Measurements from ENCODE around the gene TIAM1.

TIAM1 gene

DNA sequence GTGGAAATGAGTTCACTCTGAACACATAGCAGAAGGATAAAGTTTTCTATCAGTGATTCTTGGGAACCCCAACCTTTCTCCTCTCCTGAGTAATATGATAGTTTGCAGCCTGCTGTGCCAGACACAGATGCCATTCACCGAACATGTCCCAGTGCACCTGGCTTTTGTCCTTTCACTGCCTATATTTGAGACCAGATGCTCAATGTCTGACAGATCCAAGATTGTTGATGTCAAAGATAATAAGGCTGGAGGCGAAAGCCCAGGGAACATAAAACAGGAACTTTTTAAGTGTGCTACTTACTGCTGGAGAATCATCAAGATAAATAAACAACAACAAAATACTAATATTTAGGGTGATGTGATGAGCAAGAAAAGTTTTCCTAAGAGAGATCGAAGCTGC lies 139.3 kb downstream of the TIAM1 start:
- H3K4me1 Mint-ChIP-seq, result peaks cover 9% of the 10 kb centered on the region
- no peaks in the 10 kb centered on the region for H3K36me3 Mint-ChIP-seq
- H3K9me3 Mint-ChIP-seq, result no peaks in the 10 kb centered on the region
- no peak overlapping the region for H3K4me3 Mint-ChIP-seq
- no peak overlapping the region for H3K27ac Mint-ChIP-seq
- no peak for ATAC-seq
- H3K27me3 Mint-ChIP-seq, result no peaks in the 10 kb centered on the region

DNA sequence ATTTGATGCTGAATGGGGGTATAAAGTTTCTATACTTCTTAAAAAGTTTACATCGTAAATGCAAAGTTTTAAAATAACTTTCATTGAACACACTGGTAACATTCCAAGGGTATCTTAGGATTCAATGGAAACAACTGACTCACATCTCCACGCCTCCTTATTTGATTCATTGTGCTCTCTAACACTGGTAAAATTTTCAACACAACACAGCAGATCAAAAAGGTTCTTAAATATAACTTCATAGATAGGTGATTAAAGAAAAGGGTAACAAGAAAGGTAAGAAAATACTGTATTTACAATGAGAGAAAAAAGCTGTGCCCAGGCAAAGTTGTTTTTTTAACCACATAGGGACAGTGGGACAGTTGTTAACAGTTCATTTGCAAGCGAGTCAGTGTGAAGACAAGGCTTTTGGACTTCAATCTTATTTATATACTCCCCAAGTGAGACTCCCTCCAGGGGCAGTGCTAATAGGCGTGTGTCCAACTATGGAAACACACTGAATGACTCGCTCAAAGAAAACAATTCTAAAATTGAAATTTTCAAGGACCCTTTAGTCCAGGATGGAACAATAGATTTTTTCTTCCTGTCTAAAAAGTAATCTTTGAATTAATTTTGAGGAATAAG lies 140.5 kb downstream of the TIAM1 start:
- Mint-ChIP-seq H3K9me3 (no peaks in the 10 kb centered on the region), H3K27ac (no peak overlapping the region), H3K4me1 (peaks cover 9% of the 10 kb centered on the region), H3K4me3 (no peak overlapping the region), H3K36me3 (no peaks in the 10 kb centered on the region), H3K27me3 (no peaks in the 10 kb centered on the region)
- no peak for ATAC-seq

DNA sequence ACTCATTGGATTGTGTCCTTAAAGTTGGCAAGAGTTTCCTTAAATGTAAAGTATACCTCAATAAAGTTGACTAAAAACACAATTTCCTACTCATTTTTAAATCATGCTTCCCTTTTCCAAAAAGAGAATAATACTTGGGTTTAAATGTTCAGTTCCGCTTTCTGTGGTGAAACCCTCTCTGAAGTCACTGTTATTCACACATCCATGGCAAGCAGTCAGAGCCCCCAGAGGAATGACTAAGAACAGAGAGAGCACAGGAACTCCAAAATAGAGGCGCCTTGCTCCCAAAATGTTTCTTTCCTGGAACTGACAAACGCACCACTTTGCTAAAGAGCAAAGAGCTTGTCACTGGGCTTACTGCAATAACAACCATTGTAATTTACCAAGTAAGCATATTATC lies 142.5 kb downstream of the TIAM1 start:
- Mint-ChIP-seq H3K4me3 (no peak overlapping the region), H3K9me3 (no peaks in the 10 kb centered on the region), H3K36me3 (no peaks in the 10 kb centered on the region), H3K27me3 (no peaks in the 10 kb centered on the region), H3K27ac (peak overlapping the region; percentile 24), H3K4me1 (peaks cover 9% of the 10 kb centered on the region)
- peak; percentile 80 for ATAC-seq

DNA sequence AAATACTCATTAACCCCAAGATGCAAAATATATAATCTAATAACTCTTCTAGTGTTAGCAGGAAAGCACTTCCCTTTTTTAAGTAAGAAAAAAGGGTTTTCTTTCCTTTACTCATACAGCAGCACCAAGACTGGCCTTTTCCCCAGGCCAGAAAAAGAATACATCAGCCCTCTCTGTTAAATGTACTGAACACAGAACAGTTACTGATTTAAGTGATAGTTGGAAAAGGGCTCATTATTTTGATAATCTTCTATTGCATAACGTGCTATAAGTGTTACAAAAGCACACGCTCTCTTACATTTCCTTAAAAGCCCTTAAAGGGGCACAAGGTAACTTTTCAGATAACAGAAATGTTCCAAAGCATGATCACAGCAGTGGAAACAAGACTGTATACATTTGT lies 142.9 kb downstream of the TIAM1 start:
- Mint-ChIP-seq H3K36me3 (no peaks in the 10 kb centered on the region), H3K4me3 (no peak overlapping the region), H3K27me3 (no peaks in the 10 kb centered on the region), H3K27ac (peak overlapping the region; percentile 24), H3K9me3 (no peaks in the 10 kb centered on the region), H3K4me1 (peaks cover 9% of the 10 kb centered on the region)
- ATAC-seq, result no peak

DNA sequence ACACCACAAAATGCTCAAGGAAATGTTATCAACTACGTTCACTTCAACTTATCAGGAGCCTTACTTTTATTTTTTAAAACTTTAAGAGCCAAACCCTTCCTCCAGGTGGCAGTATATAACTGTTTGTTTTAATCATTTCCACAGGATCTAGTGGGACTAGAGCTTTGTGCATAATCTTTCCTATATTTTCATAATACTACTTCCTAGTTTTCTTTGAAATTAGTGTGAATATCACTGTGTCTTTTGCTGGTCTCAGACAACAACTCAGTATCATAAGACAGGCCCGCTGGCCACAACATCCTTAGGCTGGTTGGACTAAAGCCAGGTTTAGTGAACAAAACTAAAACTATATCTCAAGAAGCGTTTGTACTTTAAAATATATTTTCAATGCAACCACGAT lies 145.5 kb downstream of the TIAM1 start:
- H3K27ac Mint-ChIP-seq, result no peak overlapping the region
- H3K27me3 Mint-ChIP-seq, result no peaks in the 10 kb centered on the region
- H3K4me1 Mint-ChIP-seq, result peaks cover 19% of the 10 kb centered on the region
- no peaks in the 10 kb centered on the region for H3K9me3 Mint-ChIP-seq
- no peaks in the 10 kb centered on the region for H3K36me3 Mint-ChIP-seq
- ATAC-seq, result no peak
- no peak overlapping the region for H3K4me3 Mint-ChIP-seq

DNA sequence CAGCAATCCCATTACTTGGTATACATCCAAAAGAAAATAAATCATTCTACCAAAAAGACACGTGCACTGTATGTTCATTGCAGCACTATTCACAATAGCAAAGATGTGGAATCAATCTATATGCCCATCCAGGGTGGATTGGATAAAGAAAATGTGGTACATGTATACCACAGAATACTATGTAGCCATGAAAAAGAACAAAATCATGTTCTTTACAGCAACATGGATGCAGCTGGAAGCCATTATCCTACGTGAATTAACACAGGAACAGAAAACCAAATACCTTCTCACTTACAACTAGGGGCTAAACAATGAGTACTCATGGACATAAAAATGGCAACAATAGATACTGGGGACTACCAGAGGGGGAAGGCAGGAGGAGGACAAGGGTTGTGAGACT lies 147.3 kb downstream of the TIAM1 start:
- no peaks in the 10 kb centered on the region for H3K9me3 Mint-ChIP-seq
- H3K36me3 Mint-ChIP-seq, result no peaks in the 10 kb centered on the region
- peaks cover 18% of the 10 kb centered on the region for H3K4me1 Mint-ChIP-seq
- no peak overlapping the region for H3K27ac Mint-ChIP-seq
- H3K27me3 Mint-ChIP-seq, result no peaks in the 10 kb centered on the region
- ATAC-seq, result no peak
- no peak overlapping the region for H3K4me3 Mint-ChIP-seq

DNA sequence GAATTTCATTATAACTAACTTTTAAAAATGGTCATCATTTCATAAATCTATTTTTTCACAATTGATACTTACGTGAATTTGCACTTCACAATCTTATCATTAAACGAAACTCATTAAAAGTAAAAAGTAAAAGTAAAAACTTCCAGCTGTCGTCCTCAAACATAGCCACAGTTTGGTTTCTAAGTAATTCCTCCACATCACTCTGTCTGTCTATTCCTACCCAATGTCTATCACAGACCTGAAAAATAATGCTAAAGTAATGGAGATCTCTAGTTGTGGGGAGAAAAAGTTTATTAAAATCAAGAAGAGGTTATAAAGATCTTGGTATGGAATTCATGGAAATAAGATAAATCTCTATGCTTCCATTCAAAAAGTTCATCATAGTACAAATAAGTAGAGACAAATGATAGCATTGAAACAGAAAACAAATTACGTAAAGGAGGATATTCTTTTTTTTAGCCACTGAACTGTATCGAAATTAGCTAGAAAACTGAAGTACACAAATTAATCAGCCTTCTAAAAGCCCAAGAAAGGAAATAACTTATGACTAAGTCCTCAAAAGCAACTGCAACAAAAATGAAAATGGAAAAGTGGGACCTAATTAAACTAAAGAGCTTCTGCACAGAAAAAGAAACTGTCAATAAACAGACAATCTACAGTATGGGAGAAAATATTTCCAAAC lies 148.6 kb downstream of the TIAM1 start:
- ATAC-seq, result no peak
- Mint-ChIP-seq H3K9me3 (no peaks in the 10 kb centered on the region), H3K4me1 (peaks cover 10% of the 10 kb centered on the region), H3K27me3 (no peaks in the 10 kb centered on the region), H3K36me3 (no peaks in the 10 kb centered on the region), H3K4me3 (no peak overlapping the region), H3K27ac (no peak overlapping the region)

DNA sequence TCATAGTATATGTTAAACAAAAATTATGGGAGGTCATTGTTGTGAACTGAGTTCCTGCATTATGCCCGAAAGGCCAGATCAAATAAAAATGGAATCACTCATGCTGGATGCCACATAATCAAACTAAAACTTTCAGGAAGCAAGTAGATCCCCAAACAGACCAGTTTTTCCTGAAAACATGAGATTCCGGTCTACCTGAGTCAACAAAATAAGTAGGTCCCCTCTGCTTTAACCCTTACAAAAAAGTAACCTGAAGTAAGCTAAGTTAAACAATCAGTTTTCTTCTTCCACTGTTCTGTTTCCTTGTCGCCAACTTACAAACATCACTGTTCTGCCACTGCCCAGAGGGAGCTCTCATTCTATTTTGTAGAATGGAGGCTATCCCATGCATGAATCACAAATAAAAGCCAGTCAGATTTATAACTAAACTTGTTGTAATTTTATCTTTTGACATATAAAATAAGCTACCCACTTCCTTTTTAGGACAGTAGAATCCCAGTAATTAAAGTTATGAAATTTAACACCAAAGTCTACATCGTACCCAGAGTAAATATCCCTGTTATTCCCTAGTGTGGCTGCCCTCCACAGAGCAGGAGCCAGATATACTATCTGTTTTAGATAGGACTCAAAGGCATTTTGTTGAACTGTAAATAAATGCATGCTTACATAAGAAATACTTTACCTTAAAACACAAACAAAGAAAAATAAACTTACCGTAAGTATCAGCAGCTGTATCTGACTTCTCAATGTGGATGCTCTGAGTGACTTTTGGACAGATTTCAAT lies 149.4 kb downstream of the TIAM1 start:
- no peaks in the 10 kb centered on the region for H3K9me3 Mint-ChIP-seq
- no peak for ATAC-seq
- no peak overlapping the region for H3K4me3 Mint-ChIP-seq
- H3K36me3 Mint-ChIP-seq, result no peaks in the 10 kb centered on the region
- H3K4me1 Mint-ChIP-seq, result peaks cover 10% of the 10 kb centered on the region
- no peaks in the 10 kb centered on the region for H3K27me3 Mint-ChIP-seq
- no peak overlapping the region for H3K27ac Mint-ChIP-seq

DNA sequence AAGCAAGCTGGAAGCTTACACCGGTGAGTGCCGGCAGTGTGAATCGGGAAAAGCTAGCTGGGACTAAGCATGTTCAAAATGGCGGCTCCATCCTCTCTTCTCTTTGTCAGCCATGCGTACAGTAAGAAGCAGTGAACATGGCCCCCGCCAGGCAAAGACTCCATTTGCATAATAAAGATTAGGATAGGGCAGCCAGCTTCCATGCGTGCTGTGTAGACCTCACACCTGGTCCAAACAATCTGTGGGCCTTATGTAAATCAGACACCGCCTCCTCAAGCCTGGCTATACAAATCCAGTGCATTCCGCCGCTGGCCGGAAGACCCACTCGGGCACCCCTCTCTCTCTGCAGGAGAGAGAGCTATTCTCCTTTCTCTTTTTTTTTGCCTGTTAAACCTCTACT lies 150.3 kb downstream of the TIAM1 start:
- no peak overlapping the region for H3K4me3 Mint-ChIP-seq
- no peaks in the 10 kb centered on the region for H3K9me3 Mint-ChIP-seq
- H3K27me3 Mint-ChIP-seq, result no peaks in the 10 kb centered on the region
- H3K36me3 Mint-ChIP-seq, result no peaks in the 10 kb centered on the region
- no peak overlapping the region for H3K27ac Mint-ChIP-seq
- ATAC-seq, result no peak
- H3K4me1 Mint-ChIP-seq, result peaks cover 10% of the 10 kb centered on the region

DNA sequence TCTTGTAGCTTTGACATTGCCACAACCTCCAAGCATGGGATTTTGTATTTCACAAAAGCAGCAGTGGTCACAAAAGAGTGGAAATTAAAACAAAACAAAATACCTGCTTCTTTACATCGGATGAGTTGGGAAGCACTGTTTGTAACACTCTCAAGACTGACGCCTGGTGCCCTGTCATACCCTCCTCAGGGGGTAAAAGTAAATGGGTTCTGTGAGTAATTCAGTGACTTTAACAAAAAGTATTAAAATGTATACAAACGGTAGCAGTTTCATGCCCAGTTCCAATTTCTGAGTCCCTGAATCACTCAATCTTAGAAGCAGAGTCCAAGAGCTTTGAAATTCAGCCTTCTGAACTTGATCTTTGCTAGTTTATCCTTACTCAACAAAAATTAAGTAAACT lies 152.5 kb downstream of the TIAM1 start:
- no peak overlapping the region for H3K4me3 Mint-ChIP-seq
- H3K36me3 Mint-ChIP-seq, result no peaks in the 10 kb centered on the region
- no peak for ATAC-seq
- peaks cover 10% of the 10 kb centered on the region for H3K4me1 Mint-ChIP-seq
- no peaks in the 10 kb centered on the region for H3K27me3 Mint-ChIP-seq
- no peak overlapping the region for H3K27ac Mint-ChIP-seq
- H3K9me3 Mint-ChIP-seq, result no peaks in the 10 kb centered on the region

DNA sequence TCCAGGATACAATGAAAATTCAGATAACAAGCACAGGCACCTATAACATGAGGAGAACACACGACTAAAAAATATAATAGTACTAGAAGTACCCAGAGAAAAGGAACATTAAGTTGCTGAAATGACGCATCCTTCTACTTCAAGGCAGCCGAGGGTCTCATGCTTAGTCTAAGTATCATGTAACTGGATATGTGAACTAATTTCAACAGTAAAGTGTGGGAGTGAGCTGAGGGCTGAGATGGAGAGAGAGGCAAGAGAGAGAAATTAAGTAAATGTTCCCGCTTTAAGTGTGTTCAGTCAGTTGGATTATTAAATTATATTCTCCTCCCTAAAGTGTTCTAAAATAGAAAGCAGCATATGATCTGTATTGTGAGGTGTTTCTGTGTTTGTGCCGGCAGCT lies 153.5 kb downstream of the TIAM1 start:
- Mint-ChIP-seq H3K4me3 (no peak overlapping the region), H3K9me3 (no peaks in the 10 kb centered on the region), H3K27ac (no peak overlapping the region), H3K27me3 (no peaks in the 10 kb centered on the region), H3K4me1 (peaks cover 5% of the 10 kb centered on the region), H3K36me3 (no peaks in the 10 kb centered on the region)
- no peak for ATAC-seq

DNA sequence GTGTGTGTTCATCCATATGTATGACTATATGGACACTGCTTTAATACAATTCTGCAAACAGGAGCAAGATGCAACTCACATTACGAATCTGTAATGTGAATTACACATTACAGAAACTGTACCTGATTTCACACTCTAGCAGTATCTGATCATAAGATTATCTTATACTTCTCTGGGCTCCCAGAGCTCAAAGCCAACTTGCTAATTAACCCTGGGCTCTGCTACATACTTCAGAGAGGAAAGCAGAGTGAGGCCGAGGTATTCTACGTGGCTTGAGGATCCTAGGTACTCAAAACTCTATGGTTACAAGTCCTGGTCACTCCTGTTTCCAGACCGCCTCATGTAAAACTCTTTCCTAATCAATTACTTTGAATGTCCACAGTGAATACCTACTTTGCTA lies 156.6 kb downstream of the TIAM1 start:
- no peak for ATAC-seq
- no peaks in the 10 kb centered on the region for H3K4me1 Mint-ChIP-seq
- no peak overlapping the region for H3K4me3 Mint-ChIP-seq
- H3K27me3 Mint-ChIP-seq, result no peaks in the 10 kb centered on the region
- no peaks in the 10 kb centered on the region for H3K9me3 Mint-ChIP-seq
- H3K36me3 Mint-ChIP-seq, result no peaks in the 10 kb centered on the region
- H3K27ac Mint-ChIP-seq, result no peak overlapping the region

DNA sequence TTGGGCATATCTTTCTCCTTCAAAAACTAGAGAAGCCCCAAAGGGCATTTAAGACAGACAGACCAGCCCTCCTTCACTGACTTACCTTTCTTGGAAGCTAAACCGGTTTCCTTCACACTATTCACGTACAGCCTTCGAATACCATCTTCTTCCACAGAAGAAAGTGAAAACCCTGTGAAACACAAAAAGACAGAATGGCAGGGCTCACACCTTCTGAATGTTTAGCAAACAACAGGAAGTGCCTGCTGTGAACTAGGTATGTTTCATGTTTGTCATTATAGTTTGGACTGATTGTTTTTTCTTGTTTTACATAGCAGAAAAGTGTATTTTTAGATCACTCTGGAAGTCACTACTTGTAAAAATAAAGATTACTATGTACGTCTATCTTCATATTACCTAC lies 157.1 kb downstream of the TIAM1 start:
- Mint-ChIP-seq H3K4me3 (no peak overlapping the region), H3K27me3 (no peaks in the 10 kb centered on the region)

DNA sequence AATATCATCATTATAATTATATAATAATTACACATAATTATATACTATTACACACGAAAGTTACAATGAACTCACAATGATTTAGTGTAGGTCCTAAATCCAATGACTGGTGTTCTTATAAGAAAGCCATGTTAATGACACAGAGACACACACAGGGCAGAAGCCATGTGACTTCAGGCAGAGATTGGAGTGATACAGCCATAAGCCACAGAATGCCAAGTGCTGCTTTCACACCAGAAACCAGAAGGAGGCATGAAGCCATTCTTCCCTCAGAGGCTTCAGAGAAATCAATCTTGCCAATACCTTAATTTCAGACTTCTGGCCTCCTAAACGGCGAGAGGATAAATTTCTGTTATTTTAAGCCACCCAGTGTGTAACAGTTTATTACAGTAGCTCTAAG lies 158.4 kb downstream of the TIAM1 start:
- Mint-ChIP-seq H3K4me3 (no peak overlapping the region), H3K36me3 (no peaks in the 10 kb centered on the region), H3K9me3 (no peaks in the 10 kb centered on the region), H3K4me1 (no peaks in the 10 kb centered on the region), H3K27ac (no peak overlapping the region), H3K27me3 (no peaks in the 10 kb centered on the region)
- ATAC-seq, result no peak

More for the DNA sequence above, 157.1 kb downstream of the TIAM1 start:
- no peak for ATAC-seq
- no peaks in the 10 kb centered on the region for H3K9me3 Mint-ChIP-seq
- no peak overlapping the region for H3K27ac Mint-ChIP-seq
- H3K36me3 Mint-ChIP-seq, result no peaks in the 10 kb centered on the region
- no peaks in the 10 kb centered on the region for H3K4me1 Mint-ChIP-seq

DNA sequence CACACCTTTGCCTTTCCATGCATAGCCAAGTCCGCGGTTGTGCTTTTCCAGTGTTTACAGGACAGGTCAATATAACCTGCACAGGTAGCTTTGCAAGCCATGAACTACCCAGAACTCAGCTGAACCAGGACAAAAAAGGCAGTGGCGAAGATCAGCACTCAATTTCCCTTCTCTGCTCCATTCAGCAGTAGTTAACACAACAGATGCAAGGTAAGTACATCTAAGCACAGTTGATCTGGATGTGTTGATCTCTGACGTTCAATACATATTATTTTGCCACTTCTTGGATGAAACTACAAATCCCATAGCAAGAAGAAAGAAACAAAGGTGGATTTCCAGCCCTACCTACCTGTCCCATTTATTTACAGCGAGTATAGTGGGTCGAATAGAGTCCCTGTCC lies 159.2 kb downstream of the TIAM1 start:
- Mint-ChIP-seq H3K27me3 (no peaks in the 10 kb centered on the region), H3K27ac (no peak overlapping the region), H3K4me3 (no peak overlapping the region)

DNA sequence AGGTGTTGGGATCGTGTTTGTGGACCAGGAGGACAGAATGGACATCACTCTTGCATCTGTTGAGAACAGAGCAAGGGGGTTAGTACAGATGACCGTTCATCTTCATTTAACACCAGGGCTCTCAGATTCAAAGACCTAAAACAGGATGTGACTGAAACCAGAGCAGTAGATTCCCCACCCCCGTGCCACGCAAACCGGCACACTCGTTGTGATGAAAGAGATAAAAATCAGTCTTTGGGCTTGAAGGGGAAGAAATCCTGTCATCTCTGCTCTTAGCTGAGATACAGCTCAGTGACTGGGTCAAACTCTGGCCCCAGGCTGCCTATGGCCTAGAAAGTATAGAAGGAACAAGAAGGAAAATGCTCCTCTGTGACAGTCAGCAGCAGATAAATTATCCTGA lies 159.6 kb downstream of the TIAM1 start:
- Mint-ChIP-seq H3K27ac (no peak overlapping the region), H3K4me3 (no peak overlapping the region), H3K4me1 (no peaks in the 10 kb centered on the region), H3K9me3 (no peaks in the 10 kb centered on the region), H3K36me3 (no peaks in the 10 kb centered on the region), H3K27me3 (no peaks in the 10 kb centered on the region)
- peak; percentile 34 for ATAC-seq

More for the DNA sequence above, 159.2 kb downstream of the TIAM1 start:
- Mint-ChIP-seq H3K9me3 (no peaks in the 10 kb centered on the region), H3K36me3 (no peaks in the 10 kb centered on the region), H3K4me1 (no peaks in the 10 kb centered on the region)
- no peak for ATAC-seq
